GM06990 (cell line): Measurements from ENCODE around the gene BICD2.
A peak's percentile ranks its signal among the peaks of the same experiment; 100 is the strongest.

Experiments
- DNase-seq: peaks from one replicate; pipeline ENCODE4 v3.0.0-alpha.2; 2011; ENCODE audit not compliant: insufficient read length; ENCODE audit errors: extremely low read depth
- H3K27me3 ChIP-seq: replicated peaks from 2 replicates; pipeline ENCODE4 v1.6.0; 2011; ENCODE audit warnings: low read length; ENCODE audit not compliant: control insufficient read depth, insufficient read depth
- H3K36me3 ChIP-seq: 2 replicates; pipeline ENCODE4 v1.5.1; 2011; ENCODE audit warnings: low read length; ENCODE audit not compliant: control insufficient read depth, insufficient read depth
- H3K4me3 ChIP-seq: replicated peaks from 2 replicates; pipeline ENCODE4 v1.5.1; 2011; ENCODE audit warnings: low read depth, mild to moderate bottlenecking, control low read depth, low read length
- CTCF ChIP-seq: IDR thresholded peaks from 2 replicates; pipeline ENCODE4 v1.5.1; 2011; ENCODE audit warnings: low read length, control low read depth, mild to moderate bottlenecking, inconsistent platforms; ENCODE audit not compliant: insufficient read depth, poor library complexity, severe bottlenecking

BICD2 gene

GRCh38 chr9:92767066-92768054 lies 2.7 kb upstream of the BICD2 start:
- no peaks in the 10 kb centered on the region for H3K27me3 ChIP-seq
- H3K36me3 ChIP-seq: no peaks in the 10 kb centered on the region
- no peak for DNase-seq
- H3K4me3 ChIP-seq: no peak overlapping the region
- no peak for TF ChIP-seq CTCF

- Histone ChIP-seq H3K27me3 (no peaks in the 10 kb centered on the region), H3K4me3 (peak overlapping the region; percentile 83), H3K36me3 (no peaks in the 10 kb centered on the region; the same call in 1 of the 2 replicates)
- peak; percentile 99 for DNase-seq
- TF ChIP-seq CTCF: peak; percentile 99
Measured at GRCh38 chr9:92764988-92765936, 629 bp upstream of the BICD2 start.

- no peaks in the 10 kb centered on the region; the same call in 1 of the 2 replicates for H3K36me3 ChIP-seq
- H3K27me3 ChIP-seq: no peaks in the 10 kb centered on the region
- H3K4me3 ChIP-seq: peak overlapping the region; percentile 97
- DNase-seq: peak; percentile 71
- TF ChIP-seq CTCF: no peak
Measured at GRCh38 chr9:92763721-92764380, 782 bp downstream of the BICD2 start.

- DNase-seq: no peak
- TF ChIP-seq CTCF: no peak
- no peaks in the 10 kb centered on the region; the same call in 1 of the 2 replicates for H3K36me3 ChIP-seq
- H3K4me3 ChIP-seq: peak overlapping the region; percentile 97
- H3K27me3 ChIP-seq: no peaks in the 10 kb centered on the region
Measured at GRCh38 chr9:92762781-92763708, 1.6 kb downstream of the BICD2 start.
